Measurements from ENCODE around the gene SIPA1L3.
"Not testable (repeated sequence)": the region's sequence is repeated elsewhere in the genome, so short reads cannot be mapped to it uniquely, and the experiment has no call there.

SIPA1L3 gene

DNA sequence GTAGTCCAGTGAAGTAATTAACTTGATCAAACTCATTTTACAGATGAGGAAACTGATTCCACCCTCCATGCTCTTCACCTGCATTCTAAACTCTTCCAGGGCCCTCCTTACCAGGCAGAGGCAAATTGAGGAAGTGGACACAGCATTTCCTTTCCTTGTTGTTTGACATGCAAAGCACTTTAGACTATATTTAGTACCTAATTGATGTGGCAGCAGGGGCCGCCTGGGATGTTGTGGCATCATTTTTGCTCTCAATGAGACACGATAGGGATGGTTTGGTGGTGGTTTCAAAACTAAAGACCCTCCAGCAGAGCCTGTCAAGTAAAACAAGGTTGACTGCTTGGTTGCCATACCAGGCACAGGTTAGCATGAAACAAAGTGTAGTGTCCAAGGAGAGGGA, 7.9 kb downstream of the SIPA1L3 start (continued):
- TF ChIP-seq, protein P1, sequence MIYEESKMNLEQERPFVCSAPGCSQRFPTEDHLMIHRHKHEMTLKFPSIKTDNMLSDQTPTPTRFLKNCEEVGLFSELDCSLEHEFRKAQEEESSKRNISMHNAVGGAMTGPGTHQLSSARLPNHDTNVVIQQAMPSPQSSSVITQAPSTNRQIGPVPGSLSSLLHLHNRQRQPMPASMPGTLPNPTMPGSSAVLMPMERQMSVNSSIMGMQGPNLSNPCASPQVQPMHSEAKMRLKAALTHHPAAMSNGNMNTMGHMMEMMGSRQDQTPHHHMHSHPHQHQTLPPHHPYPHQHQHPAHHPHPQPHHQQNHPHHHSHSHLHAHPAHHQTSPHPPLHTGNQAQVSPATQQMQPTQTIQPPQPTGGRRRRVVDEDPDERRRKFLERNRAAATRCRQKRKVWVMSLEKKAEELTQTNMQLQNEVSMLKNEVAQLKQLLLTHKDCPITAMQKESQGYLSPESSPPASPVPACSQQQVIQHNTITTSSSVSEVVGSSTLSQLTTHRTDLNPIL (CRISPR knock-in tag; IDR thresholded peaks at IDR 0.05; ENCODE audit: low read depth), result no peak

DNA sequence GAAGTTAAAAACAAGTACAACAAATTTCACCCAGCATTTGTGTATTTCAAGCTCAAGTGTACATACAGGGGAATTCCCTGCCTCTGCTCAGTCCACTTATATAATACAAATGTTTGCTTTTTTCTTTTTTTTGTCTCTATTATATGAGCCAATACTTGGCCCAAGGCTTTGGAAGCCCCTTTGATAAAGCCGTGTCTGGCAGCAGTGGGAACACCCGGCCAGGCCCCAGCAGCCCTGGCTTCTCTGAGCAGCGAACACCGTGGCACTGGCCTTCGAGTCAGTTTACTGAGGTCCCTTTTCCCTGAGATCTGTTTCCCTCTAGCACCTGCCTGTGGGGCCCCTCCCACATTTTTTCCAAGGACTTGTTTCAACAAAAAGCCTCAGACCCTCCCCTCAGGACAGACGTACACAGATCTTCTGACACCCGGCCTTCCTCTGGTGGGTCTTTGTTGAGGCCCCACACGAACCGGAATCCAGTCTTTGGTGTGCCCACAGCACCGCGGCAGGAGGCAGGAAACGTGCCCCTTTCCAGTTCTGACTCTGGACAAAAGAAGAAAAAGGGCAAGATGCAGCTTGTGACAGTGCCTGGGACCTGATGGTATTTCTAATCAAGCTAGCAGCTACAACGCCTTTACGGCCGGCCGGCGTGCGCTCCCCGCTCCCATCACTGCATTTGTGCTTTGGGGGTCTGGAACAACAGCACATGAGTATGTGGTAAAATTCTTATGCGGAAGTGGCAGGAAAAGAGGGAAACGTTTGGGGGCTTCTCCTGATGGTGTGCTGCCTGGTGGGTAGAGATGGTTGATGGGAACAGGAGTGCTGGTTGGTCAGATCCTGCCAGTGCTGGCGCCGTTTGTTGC, 13.8 kb downstream of the SIPA1L3 start:
- TF ChIP-seq, protein P1 (CRISPR knock-in tag; IDR thresholded peaks at IDR 0.05; ENCODE audit: low read depth), result no peak
- TF ChIP-seq ZNF70 (CRISPR knock-in tag; IDR thresholded peaks at IDR 0.05), result no peak
- no peak for TF ChIP-seq ZNF565 (CRISPR knock-in tag; conservative IDR thresholded peaks at IDR 0.05; ENCODE audit: low read depth)
- TF ChIP-seq GLIS3 (CRISPR knock-in tag; IDR thresholded peaks at IDR 0.05), result no peak
- TF ChIP-seq TCF4 (CRISPR knock-in tag; IDR thresholded peaks at IDR 0.05; ENCODE audit: borderline replicate concordance), result no peak
- TF ChIP-seq, protein P2, sequence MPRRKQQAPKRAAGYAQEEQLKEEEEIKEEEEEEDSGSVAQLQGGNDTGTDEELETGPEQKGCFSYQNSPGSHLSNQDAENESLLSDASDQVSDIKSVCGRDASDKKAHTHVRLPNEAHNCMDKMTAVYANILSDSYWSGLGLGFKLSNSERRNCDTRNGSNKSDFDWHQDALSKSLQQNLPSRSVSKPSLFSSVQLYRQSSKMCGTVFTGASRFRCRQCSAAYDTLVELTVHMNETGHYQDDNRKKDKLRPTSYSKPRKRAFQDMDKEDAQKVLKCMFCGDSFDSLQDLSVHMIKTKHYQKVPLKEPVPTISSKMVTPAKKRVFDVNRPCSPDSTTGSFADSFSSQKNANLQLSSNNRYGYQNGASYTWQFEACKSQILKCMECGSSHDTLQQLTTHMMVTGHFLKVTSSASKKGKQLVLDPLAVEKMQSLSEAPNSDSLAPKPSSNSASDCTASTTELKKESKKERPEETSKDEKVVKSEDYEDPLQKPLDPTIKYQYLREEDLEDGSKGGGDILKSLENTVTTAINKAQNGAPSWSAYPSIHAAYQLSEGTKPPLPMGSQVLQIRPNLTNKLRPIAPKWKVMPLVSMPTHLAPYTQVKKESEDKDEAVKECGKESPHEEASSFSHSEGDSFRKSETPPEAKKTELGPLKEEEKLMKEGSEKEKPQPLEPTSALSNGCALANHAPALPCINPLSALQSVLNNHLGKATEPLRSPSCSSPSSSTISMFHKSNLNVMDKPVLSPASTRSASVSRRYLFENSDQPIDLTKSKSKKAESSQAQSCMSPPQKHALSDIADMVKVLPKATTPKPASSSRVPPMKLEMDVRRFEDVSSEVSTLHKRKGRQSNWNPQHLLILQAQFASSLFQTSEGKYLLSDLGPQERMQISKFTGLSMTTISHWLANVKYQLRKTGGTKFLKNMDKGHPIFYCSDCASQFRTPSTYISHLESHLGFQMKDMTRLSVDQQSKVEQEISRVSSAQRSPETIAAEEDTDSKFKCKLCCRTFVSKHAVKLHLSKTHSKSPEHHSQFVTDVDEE (CRISPR knock-in tag; IDR thresholded peaks at IDR 0.05), result no peak
- no peak for TF ChIP-seq ZFP3 (CRISPR knock-in tag; IDR thresholded peaks at IDR 0.05)
- TF ChIP-seq ZFP30 (CRISPR knock-in tag; IDR thresholded peaks at IDR 0.05), result no peak
- TF ChIP-seq ESRRG (CRISPR knock-in tag; IDR thresholded peaks at IDR 0.05), result no peak
- TF ChIP-seq ISL1 (CRISPR knock-in tag; IDR thresholded peaks at IDR 0.05), result no peak
- TF ChIP-seq ZNF8 (CRISPR knock-in tag; IDR thresholded peaks at IDR 0.05), result no peak
- no peak for TF ChIP-seq PPARA (CRISPR knock-in tag; IDR thresholded peaks at IDR 0.05; ENCODE audit: borderline replicate concordance)
- TF ChIP-seq BACH2 (CRISPR knock-in tag; IDR thresholded peaks at IDR 0.05; ENCODE audit: borderline replicate concordance), result no peak
- TF ChIP-seq, protein P3, sequence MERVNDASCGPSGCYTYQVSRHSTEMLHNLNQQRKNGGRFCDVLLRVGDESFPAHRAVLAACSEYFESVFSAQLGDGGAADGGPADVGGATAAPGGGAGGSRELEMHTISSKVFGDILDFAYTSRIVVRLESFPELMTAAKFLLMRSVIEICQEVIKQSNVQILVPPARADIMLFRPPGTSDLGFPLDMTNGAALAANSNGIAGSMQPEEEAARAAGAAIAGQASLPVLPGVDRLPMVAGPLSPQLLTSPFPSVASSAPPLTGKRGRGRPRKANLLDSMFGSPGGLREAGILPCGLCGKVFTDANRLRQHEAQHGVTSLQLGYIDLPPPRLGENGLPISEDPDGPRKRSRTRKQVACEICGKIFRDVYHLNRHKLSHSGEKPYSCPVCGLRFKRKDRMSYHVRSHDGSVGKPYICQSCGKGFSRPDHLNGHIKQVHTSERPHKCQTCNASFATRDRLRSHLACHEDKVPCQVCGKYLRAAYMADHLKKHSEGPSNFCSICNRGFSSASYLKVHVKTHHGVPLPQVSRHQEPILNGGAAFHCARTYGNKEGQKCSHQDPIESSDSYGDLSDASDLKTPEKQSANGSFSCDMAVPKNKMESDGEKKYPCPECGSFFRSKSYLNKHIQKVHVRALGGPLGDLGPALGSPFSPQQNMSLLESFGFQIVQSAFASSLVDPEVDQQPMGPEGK (CRISPR knock-in tag; IDR thresholded peaks at IDR 0.05; ENCODE audit: borderline replicate concordance), result no peak
- no peak for TF ChIP-seq SNAI2 (CRISPR knock-in tag; IDR thresholded peaks at IDR 0.05)
- no peak for TF ChIP-seq RARB (CRISPR knock-in tag; IDR thresholded peaks at IDR 0.05)
- TF ChIP-seq, protein P4, sequence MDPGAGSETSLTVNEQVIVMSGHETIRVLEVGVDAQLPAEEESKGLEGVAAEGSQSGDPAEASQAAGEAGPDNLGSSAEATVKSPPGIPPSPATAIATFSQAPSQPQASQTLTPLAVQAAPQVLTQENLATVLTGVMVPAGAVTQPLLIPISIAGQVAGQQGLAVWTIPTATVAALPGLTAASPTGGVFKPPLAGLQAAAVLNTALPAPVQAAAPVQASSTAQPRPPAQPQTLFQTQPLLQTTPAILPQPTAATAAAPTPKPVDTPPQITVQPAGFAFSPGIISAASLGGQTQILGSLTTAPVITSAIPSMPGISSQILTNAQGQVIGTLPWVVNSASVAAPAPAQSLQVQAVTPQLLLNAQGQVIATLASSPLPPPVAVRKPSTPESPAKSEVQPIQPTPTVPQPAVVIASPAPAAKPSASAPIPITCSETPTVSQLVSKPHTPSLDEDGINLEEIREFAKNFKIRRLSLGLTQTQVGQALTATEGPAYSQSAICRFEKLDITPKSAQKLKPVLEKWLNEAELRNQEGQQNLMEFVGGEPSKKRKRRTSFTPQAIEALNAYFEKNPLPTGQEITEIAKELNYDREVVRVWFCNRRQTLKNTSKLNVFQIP (CRISPR knock-in tag; IDR thresholded peaks at IDR 0.05; ENCODE audit: borderline replicate concordance, low read depth), result no peak
- no peak for ATAC-seq

DNA sequence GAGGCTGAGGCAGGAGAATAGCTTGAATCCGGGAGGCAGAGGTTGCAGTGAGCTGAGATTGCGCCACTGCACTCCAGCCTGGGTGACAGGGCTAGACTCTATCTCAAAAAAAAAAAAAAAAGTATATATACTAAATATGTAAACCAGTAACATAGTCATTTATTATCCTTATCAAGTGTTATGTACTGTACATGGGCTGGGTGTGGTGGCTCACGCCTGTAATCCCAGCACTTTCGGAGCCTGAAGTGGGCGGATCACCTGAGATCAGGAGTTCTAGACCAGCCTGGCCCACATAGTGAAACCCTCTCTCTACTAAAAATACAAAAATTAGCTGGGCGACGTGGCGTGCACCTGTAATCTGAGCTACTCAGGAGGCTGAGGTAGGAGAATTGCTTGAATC, 17.6 kb downstream of the SIPA1L3 start:
- not testable (repeated sequence) for ATAC-seq

DNA sequence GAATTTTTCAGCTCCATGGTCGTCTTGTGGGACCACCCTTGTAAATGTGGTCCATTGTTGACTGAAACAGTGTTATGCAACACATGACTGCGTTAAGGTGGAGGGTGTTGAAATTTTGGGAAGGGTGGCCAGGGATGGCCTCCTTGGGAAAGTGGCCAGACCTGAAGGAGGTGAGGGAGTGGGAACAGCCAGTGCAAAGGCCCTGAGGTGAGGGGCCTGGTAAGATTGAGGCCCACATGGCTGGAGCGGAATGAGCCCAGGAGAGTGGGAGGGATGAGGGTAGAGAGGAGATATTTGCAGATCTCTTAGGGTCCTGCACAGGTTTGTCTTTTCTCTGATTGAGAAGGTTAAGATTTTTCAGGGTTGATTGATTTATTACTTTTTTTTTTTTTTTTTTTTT, 18.2 kb downstream of the SIPA1L3 start:
- ATAC-seq, result no peak
- TF ChIP-seq, protein P2 (CRISPR knock-in tag; IDR thresholded peaks at IDR 0.05), result no peak
- TF ChIP-seq BACH2 (CRISPR knock-in tag; IDR thresholded peaks at IDR 0.05; ENCODE audit: borderline replicate concordance), result no peak
- TF ChIP-seq ZNF70 (CRISPR knock-in tag; IDR thresholded peaks at IDR 0.05), result no peak
- TF ChIP-seq CSDC2 (CRISPR knock-in tag; IDR thresholded peaks at IDR 0.05), result no peak
- TF ChIP-seq SNAI2 (CRISPR knock-in tag; IDR thresholded peaks at IDR 0.05), result no peak
- TF ChIP-seq ZC3H10 (CRISPR knock-in tag; IDR thresholded peaks at IDR 0.05), result no peak
- no peak for TF ChIP-seq TOX (CRISPR knock-in tag; IDR thresholded peaks at IDR 0.05; ENCODE audit: borderline replicate concordance)
- no peak for TF ChIP-seq ZFP30 (CRISPR knock-in tag; IDR thresholded peaks at IDR 0.05)
- TF ChIP-seq, protein P4 (CRISPR knock-in tag; IDR thresholded peaks at IDR 0.05; ENCODE audit: borderline replicate concordance, low read depth), result no peak
